HG02588 (cell line): ENCODE measurements around the gene PAH.

Experiments
- ATAC-seq: cut with Tn5 transposase; IDR thresholded peaks from one replicate; pipeline ENCODE4 v1.9.1; 2021; ENCODE audit warnings: mild to moderate bottlenecking, moderate library complexity; ENCODE audit not compliant: unreplicated experiment

Gene PAH

DNA sequence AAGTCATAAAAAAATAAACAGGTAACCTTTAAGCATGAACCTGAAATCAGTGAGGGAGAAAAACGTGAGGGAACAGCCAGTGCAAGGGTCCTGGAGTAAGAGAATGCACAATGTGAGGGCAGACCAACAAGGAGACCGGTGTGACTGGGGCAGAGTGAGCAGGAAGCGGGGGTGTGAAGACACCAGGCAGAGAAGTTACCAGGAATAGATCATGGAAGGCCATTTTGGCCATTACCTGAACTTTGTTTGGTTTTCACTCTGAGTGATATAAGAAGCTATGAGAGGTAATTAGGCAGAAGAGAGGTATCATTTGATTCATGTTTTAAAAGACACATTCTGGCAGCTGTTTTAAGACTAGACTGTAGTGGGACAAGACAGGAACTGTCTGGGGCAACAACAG lies 15.0 kb downstream of the PAH start:
- ATAC-seq = no peak

DNA sequence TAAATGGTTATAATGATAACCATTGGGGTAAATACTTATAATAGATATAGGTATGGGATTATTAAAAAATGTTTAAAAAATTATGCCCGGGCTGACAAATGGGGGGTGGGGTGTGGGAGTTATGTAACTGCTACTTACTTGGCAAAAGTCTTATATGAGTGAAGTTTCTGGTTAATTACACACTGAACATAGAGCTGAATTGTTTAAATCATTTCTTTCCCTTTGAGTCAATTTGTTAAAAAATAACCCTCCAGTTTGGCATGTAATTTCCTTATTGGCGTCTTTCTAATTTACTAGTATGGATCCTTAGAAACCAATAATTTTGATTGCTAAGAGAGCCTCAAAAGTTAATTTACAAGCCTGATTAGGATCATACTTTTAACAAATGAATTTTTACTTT lies 16.7 kb downstream of the PAH start:
- ATAC-seq = no peak

DNA sequence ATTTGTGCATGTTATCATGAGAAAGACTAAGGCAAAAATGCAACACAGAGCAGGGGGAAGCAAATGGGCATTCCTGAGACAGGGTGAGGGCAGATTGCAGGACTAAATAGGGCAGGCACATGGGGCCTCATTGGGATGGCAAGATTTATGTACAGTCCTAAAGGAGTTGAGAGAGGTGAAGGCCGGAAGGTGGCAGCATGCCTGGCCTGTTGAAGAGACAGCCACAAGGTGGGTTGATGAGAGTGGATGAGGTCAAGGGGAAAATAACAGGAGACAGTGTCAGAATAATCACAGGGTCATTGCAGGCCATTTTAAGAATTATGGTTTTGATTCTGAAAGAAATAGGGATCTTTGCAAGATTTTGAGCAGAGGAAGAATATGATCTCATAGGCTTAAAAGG lies 21.0 kb downstream of the PAH start:
- ATAC-seq = no peak

DNA sequence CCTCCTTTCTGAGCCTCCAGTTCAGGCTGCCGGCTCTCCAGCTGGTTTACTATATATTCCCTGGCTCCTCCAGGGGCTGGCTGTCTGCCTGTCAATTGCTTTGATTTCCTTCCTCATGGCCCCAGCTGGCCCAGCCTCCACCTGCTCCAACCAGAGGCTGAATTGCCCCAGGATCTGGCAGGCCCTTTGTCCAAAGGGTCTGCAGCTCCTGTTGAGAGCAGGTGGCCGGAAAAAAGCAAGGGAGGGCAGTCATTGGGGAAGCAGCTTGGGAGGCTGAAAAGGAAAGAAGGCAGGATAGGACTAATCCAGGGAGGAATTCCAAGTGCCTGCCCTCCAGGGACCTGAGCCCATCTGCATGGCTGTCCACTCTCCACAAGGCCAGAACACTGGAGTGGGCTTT lies 25.3 kb downstream of the PAH start:
- no peak for ATAC-seq

DNA sequence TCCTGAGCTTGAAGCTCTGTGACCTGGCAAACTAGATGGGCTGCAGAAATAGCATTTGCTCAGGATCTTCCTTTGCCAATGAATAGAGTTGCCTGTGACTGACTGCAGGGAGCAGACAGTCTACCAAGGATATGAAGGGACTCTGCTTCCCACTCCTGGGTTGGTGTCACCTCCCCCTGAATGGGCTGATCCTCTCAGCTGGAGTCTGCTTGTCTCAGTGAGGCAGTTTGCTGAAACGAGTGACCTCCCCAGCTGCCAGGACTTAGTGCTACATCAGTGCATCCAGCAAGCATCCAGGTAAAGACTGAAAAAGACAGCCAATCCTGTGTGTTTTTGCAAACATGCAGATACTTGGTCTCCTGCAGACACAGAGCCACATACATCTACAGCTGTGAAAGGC lies 28.5 kb downstream of the PAH start:
- ATAC-seq = no peak

DNA sequence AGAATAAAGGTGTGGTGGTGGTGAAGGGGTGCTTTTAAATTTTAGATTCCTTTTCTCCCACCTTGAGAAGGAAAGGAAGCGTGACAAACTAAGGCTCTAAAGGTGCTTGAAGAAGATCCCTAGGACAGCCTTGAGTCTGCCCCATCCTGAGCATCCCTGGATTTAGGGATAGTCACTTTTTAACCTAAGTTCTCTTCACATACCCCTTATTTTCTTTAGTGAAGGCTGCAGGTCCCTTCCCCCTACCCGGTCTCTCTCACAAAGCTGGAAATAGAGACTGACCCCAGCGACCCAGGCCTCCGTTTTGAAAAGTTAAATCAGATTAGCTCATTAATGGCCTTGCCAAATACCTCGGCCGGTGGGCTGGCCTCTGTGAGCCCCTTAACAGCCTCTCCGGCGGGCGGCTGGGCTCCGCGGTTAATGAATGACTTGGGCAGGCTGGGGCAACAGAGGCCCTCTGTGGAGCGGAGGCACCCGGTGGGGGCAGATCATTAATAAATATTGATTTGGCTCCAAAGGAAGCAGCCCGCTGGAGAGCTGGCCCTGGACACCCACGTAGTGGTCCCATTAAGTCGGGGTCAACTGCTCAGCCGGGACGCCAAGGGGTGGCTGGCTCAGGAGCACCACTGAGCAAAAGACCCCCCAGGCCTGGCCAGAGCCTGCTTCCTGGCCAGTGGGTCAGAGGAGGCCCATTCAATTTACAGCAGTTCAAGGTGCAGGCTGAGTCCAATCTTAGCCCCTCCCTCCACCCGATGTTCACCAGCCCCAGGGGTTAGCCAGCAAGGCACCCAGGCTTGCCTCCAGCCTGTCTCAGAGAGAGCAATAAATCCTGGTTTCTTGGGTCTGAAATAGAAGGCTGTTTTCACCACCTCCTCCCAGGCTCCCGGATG lies 31.8 kb downstream of the PAH start:
- ATAC-seq = no peak

DNA sequence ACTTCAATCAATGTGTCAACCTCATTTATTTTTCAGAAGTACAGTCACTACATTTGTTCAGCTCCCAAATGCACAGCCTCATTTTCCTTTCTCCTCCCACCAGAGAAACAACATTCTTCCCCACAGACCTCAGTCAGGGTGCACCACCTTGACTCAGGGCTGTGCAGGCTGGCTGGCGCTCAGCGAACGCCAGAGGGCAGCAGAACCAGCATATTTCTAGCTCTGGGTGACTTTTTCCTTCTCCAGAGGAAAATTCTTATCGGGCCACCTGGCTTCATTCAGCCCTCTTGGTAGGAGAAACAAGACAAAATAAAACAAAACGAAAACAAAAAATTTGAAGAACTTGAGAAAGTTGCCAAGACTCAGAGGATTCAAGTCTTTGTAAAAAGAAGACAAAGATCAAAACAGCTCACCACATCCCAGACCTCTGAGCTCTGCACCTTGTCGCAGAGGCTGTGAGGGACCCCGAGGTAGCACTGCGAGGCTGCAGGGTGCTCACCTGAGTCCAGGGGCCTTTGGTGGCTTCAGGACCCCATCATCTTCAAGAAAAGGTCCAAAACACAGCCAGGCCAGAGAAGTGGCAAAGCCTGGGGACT lies 33.7 kb downstream of the PAH start:
- no peak for ATAC-seq

DNA sequence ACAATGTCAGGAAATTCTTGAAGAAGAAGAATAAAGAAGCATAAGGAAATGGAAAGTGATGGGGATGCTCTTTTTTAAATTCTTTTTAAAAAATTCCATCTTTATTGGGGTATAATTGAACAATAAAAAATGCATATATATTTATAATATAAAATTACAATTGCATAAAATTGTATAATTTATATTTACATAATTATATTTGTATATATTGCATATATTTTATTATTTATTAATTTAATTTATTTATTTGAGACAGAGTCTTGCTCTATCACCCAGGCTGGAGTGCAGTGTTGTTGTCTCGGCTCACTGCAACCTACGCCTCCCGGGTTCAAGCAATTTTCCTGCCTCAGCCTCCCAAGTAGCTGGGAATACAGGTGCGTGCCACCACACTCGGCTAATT lies 36.3 kb downstream of the PAH start:
- ATAC-seq = no peak

DNA sequence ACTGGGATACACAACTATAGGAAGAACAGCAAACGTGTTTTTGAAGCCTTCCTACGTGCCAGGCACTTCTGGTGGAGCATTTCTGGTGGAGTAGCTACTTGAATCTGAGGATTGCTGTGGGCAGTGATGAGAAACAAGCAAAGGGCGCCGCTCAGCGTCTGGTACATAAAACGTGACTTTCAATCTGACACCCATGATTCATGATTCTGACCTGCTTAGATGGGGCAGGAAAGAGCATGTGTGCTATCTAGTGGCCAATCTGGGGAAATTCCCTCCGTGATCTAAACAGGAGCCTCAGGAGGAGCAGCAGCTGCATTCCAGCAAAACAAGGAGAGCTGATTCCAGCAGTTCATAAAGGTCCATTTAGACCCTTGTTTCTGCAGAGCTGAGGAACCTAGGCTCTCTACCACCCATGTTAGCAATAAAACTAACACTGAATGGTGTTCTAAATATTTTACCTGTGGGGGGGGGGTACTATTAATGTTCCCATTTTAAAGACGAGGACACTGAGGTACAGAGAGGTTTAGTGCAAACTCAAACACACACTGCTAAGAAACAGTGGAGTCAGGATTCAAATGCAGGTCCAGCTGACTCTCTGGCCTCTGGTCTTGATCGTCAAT lies 37.8 kb downstream of the PAH start:
- no peak for ATAC-seq

DNA sequence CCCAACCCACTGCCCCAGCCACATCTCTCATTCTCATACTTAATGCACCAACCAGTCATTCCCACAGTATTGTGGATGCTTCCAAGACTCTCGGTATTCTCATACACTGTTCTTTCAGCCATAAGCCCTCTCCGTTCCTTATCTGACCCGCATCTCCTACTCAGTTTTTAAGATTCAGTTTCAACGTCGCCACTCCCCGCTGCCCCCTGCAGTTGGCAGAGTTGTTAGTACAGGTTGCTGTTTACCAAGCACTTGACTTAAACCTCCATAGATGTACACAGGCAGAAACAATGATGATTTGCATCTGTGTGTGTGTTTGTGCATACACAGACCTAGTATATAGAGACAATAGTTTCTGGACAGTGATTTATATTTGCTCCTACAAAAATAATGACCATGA lies 40.2 kb downstream of the PAH start:
- ATAC-seq = no peak

DNA sequence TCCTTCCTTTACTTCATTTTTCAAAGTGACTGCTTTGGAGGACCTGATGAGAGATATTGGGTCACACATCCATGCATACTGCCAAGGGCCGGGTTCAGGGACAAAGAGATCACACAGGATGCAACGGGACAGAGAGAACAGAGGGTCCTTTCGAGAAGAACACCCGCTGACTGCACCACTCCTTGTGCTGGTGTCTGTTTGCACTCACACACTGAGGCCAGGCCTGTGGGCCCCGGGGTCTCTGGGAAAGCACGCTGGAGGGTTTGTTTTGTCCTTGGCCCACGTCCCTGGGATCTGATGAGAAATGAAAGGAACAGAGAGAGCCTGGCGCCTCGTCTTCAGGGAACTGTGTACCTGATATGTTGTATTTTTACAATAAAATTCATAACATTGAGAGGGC lies 42.2 kb downstream of the PAH start:
- ATAC-seq = no peak

DNA sequence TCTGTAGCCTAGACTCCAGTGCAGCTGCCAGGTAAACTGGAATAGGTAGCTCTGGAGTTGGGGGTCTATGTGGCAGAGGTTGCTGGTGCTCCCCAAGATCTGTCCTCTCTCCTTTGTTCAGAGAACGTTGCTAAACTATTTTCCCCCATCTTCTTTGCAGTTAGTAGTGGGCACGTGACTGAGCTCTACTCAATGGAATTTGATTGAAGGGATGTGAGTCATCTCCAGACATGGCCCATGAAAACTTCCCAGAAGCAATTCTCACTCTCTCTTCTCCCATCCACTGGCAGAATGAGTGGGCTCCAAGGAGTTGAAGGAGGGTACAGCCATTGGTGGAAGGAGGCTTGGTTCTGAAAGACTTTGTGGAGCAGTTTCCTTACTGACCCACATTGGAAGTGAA lies 44.0 kb downstream of the PAH start:
- no peak for ATAC-seq

DNA sequence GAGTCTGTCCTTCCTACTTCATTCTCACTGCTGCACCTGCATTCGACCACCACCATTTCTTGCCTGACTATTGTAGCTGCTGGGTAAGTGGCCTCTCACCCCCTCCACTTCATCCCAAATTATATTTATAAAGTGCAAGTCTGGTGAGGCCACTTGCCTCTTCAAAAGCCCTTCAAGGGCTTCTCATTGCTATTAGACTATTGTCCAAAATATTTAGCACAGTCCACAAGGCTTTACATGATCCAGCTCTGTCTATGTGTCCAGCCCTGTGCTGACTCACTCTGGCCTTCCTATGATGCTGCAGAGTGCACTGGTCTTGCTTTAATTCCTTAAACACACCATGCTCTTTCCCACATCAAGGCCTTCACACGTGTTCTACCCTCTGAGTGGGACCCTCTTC lies 46.0 kb downstream of the PAH start:
- no peak for ATAC-seq

DNA sequence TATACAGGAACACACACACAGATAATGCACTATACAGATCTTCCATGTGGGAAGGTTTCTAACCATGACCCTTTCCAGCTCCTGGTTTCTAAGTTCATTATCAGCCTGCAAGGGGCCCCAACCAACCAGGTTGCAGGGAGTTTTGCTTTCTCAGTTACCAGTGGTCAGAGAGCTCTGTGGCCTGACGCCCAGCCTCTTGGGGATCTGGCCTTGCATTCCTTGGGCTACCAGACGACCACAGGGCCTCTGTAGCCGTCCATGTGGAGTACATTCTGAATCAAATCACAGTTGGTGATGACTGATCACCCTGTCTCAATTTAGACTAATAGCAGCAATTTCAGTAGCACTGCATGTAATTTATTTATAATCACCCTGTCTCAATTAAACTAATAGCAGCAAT lies 47.5 kb downstream of the PAH start:
- no peak for ATAC-seq

DNA sequence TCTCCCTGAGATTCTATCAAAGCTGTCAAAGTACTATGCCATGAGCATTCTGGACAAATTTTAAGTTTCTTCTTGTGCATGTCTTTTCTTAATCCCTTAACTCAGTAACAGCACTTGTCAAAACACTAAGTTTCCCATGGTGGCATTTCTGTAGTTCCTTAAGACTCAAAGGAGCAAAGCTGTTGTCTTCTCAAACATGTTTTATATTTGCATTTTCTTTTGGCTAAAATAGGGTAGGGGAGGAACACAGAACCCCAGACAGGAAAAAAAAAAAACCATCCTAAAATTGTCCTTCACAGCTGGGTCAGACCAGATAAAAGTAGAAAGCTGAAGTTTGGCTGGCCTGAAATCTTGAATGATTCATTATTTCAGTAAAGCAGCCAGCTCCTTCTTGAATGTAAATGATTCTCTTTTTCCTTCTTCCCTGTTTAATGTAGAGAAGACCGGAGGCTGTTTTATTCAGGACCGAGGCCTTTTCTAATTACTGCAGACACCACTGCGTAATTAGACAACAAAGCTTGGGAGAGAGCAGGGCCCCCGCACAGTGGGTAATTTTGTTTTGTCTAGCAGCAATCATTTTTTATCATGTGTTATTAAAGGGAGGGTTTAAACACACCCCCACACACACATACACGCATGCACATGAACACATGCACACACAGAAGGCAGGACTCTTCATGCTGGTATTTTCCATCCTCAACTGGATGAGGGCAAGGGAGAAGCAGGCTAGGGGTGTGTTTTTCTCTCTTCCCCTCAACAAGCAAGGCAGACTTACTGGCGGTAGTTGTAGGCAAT lies 51.0 kb downstream of the PAH start:
- ATAC-seq = no peak

DNA sequence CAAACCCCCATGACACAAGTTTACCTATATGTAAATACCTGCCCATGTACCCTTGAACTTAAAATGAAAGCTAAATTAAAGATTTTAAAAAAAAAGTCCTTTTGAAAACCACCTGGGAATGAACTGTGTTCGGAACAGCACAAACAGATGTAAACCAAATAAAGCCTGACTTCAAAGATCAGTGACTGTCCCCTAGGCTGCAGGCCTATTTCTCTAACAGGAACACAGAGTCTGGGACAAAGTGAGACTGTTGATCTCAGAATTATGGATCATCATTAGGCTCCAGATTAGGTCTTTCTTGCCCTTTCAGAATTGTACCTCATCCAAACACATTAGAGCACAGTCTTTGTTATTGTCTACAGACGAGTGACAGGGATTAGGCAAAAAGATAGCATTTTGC lies 54.6 kb downstream of the PAH start:
- no peak for ATAC-seq

DNA sequence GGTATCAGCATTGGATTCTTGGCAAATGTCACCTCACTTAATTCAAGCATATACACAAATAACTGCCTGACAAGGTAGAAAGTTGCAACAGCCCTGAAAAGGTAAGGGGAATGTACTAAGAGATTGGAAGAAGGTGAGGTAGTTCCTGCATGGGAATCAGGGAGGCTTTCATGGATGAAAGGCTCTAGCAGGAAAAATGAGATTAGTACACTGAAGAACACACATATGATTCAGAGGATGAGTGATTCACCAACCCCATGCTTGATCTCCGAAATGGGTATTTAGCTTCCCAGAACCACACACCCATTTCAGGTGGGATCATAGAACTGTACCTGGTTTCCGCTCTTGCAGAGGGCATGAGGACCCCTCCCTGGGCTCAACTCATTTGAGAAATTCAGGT lies 65.8 kb downstream of the PAH start:
- ATAC-seq = no peak

DNA sequence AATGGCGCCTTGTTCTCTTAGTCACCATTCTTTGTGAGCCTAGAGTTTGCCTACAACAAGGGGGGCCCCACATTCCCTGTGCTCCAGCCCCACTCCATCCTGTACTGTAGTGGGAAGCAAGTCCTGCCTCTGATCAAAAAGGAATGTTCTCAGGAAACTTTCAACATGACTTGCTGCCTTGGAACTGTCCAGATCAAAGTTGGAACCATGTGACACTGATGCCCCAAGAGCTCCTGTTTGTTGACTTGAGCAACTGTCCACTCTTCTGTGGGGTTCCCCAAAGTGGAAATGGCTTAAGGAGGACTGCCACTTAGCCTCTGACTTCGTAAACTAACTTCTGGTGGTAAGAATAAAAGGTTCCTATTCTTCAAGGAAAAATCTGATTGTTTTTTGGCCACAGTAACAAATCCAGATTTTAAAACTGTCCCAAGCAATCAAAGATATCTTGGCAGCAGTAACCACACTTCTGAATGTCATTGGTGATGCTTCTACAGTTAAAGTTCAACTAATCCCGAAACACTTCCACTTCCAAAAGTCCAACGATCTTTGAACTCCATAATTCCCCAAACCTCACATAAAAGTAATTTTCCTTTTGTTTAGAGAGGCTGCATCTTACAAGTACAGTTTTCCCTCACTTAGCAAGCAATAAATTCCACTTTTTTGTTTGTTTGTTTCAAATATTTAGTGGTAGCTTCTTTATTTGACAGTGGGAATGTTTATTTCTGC lies 67.2 kb downstream of the PAH start:
- ATAC-seq = no peak

DNA sequence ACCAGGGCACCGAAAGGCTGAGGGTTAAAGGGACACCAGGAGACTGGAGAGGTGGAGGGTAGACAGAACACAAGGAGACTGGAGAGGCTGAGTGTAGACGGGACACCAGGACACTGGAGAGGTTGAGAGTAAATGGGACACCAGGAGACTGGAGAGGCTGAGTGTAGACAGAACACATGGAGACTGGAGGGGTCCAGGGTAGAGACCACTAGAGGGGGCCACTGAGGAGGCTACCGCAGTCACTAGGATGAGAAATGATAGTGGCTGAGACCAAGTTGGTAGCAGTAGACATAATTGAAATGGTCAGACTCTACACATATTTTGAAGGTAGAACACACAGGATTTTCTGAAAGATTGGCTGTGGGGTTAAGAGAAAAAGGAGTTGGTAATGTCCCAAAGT lies 68.2 kb downstream of the PAH start:
- no peak for ATAC-seq

DNA sequence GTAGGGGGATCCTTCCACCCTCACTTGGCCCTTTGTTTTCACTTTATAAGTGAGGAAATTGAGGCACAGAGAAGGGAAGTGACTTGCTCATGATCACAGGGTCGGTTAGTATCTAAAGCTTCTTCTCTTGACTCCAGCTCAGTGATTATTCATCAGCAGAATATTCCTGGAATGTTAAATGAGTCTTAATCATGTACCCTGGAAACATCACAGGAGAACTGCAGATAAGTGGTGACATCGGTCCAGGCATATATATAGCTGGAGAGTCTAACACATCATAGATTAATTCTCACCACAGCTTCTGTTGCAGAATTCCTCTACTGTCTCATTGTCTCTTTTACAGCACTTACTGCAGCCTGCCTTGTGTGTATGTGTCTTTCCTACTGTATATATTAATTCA lies 69.9 kb downstream of the PAH start:
- no peak for ATAC-seq
